ENCODE results near the gene TGFB2.

Gene TGFB2

GRCh38 chr1:218371927-218372672 lies 27.0 kb downstream of the TGFB2 start:
- H3K27ac ChIP-seq, result no peak overlapping the region
- TF ChIP-seq CTCF (conservative IDR thresholded peaks at IDR 0.05), result no peak

- no peak for TF ChIP-seq CTCF (conservative IDR thresholded peaks at IDR 0.05)
- H3K27ac ChIP-seq, result no peak overlapping the region
Measured at GRCh38 chr1:218374401-218375353, 29.5 kb downstream of the TGFB2 start.

- H3K27ac ChIP-seq, result no peak overlapping the region
- no peak for TF ChIP-seq CTCF (conservative IDR thresholded peaks at IDR 0.05)
Measured at GRCh38 chr1:218376722-218377121, 31.6 kb downstream of the TGFB2 start.

- H3K27ac ChIP-seq, result no peak overlapping the region
- no peak for TF ChIP-seq CTCF (conservative IDR thresholded peaks at IDR 0.05)
Measured at GRCh38 chr1:218377143-218377660, 32.1 kb downstream of the TGFB2 start.

GRCh38 chr1:218380125-218380977 lies 35.2 kb downstream of the TGFB2 start:
- no peak for TF ChIP-seq CTCF (conservative IDR thresholded peaks at IDR 0.05)

GRCh38 chr1:218382261-218382660 lies 37.1 kb downstream of the TGFB2 start:
- no peak for TF ChIP-seq CTCF (conservative IDR thresholded peaks at IDR 0.05)
- H3K27ac ChIP-seq, result no peak overlapping the region

More at GRCh38 chr1:218380125-218380977, 35.2 kb downstream of the TGFB2 start:
- peak overlapping the region; percentile 67 for H3K27ac ChIP-seq

Data from VCaP (cell line).